ENCODE measurements around the gene MTF2.
"Not testable (repeated sequence)": the region's sequence is repeated elsewhere in the genome, so short reads cannot be mapped to it uniquely, and the experiment has no call there.

MTF2 gene

GRCh38 chr1:93152835-93153234 lies 73.8 kb downstream of the MTF2 start:
- no peak for TF ChIP-seq CTCF (IDR thresholded peaks at IDR 0.05; ENCODE audit: low read depth, low read length, missing control alignments)
- no peak overlapping the region for H3K4me3 ChIP-seq (ENCODE audit: low read depth, low read length)
- H3K36me3 ChIP-seq (replicated peaks): peaks cover 7% of the 10 kb centered on the region
- DNase-seq: no peak
- in situ Hi-C loops (cut with HindIII; ENCODE audit: low pct_ligation_motif_present, low sequenced_read_pairs): no loop called here
- H3K27ac ChIP-seq: no peak overlapping the region
- no peaks in the 10 kb centered on the region for H3K27me3 ChIP-seq (replicated peaks)

- in situ Hi-C loops (cut with HindIII; ENCODE audit: low pct_ligation_motif_present, low sequenced_read_pairs): no loop called here
- Histone ChIP-seq H3K4me3 (ENCODE audit: low read depth, low read length) (no peak overlapping the region), H3K27ac (no peak overlapping the region), H3K27me3 (replicated peaks) (no peaks in the 10 kb centered on the region), H3K36me3 (replicated peaks) (peaks cover 18% of the 10 kb centered on the region)
- no peak for DNase-seq
- TF ChIP-seq CTCF (IDR thresholded peaks at IDR 0.05; ENCODE audit: low read depth, low read length, missing control alignments): no peak
These were observed 75.8 kb downstream of the MTF2 start for GRCh38 chr1:93154898-93155297.

DNA sequence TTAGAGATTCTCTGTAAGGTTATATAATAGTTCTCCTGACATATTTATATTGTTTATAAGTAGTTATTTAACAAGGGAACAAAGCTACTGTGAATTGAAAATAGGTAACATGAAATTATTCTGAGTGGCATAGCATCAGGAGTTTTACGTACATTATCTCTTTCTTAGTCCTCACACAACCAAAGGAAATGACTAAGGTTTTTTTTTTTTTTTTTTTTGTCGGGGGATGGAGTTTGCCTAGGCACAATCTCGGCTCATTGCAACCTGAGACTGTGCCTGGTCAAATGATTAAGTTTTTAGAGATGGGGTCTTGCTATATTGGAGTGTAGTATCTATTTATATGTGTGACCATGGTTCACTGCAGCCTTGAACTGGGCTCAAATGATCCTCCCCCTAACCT lies 76.3 kb downstream of the MTF2 start:
- H3K36me3 ChIP-seq (replicated peaks): peaks cover 19% of the 10 kb centered on the region
- no peak overlapping the region for H3K4me3 ChIP-seq (ENCODE audit: low read depth, low read length)
- no peaks in the 10 kb centered on the region for H3K27me3 ChIP-seq (replicated peaks)
- no peak for TF ChIP-seq CTCF (IDR thresholded peaks at IDR 0.05; ENCODE audit: low read depth, low read length, missing control alignments)
- in situ Hi-C loops (cut with HindIII; ENCODE audit: low pct_ligation_motif_present, low sequenced_read_pairs): no loop called here
- no peak overlapping the region for H3K27ac ChIP-seq
- DNase-seq: no peak

DNA sequence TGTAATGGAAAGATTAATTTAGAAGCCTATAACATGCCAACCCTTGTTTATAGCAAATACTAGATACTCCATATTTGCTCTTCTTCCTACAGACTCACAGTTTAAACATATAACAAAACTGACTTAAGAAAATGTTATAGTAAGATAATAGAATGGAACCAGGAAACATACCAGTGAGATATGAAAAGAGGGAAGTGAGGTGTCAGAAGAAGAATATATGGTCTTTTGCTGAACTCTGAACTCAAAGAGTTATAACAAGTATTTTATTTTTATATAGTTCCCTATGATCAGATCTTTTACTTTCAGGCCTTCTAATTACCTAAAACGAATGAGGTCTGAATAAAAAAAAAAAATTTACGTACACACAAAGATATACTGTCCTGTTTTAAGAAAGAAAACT lies 80.3 kb downstream of the MTF2 start:
- DNase-seq: no peak
- Histone ChIP-seq H3K27ac (no peak overlapping the region), H3K36me3 (replicated peaks) (peaks cover 16% of the 10 kb centered on the region), H3K4me3 (ENCODE audit: low read depth, low read length) (no peak overlapping the region), H3K27me3 (replicated peaks) (no peaks in the 10 kb centered on the region)
- in situ Hi-C loops (cut with HindIII; ENCODE audit: low pct_ligation_motif_present, low sequenced_read_pairs): no loop called here
- TF ChIP-seq CTCF (IDR thresholded peaks at IDR 0.05; ENCODE audit: low read depth, low read length, missing control alignments): no peak

DNA sequence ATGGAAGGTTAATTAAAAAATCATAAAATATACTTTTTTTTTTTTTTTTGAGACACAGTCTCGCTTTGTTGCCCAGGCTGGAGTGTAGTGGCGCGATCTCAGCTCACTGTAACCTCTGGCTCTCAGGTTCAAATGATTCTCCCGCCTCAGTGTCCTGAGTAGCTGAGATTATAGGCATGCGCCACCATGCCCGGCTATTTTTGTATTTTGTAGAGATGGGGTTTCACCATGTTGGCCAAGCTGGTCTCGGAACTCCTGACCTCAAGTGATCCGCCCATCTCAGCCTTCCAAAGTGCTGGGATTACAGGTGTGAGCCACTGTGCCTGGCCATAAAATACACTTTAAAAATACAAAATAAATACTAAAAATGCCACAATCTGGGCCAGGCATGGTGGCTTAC lies 84.2 kb downstream of the MTF2 start:
- H3K4me3 ChIP-seq (ENCODE audit: low read depth, low read length); DNase-seq; H3K36me3 ChIP-seq (replicated peaks); H3K27me3 ChIP-seq (replicated peaks); H3K27ac ChIP-seq; in situ Hi-C loops (cut with HindIII; ENCODE audit: low pct_ligation_motif_present, low sequenced_read_pairs): not testable (repeated sequence)

DNA sequence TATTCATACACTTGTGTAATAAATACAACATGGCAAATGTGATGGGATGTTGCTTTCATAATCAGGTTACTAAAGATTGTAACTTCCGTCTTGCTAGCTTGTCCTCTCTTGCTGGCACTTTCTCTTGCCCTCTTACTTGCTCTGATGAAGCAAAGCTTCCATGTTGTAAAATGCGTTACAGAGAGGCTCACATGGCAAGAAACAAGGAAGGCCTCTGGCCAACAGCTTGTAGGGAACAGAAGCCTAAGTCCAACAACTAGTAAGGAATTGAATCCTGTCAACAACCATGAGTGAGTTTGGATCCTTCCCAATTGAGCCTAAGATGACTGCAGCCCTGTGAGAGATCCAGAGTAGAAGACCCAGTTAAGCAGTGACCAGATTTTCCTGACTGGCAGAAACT lies 85.7 kb downstream of the MTF2 start:
- no peak overlapping the region for H3K27ac ChIP-seq
- H3K4me3 ChIP-seq (ENCODE audit: low read depth, low read length): no peak overlapping the region
- DNase-seq: no peak
- in situ Hi-C loops (cut with HindIII; ENCODE audit: low pct_ligation_motif_present, low sequenced_read_pairs): no loop called here
- H3K27me3 ChIP-seq (replicated peaks): no peaks in the 10 kb centered on the region
- H3K36me3 ChIP-seq (replicated peaks): peaks cover 1% of the 10 kb centered on the region
- TF ChIP-seq CTCF (IDR thresholded peaks at IDR 0.05; ENCODE audit: low read depth, low read length, missing control alignments): no peak

GRCh38 chr1:93165895-93166294 lies 86.8 kb downstream of the MTF2 start:
- H3K27ac ChIP-seq; in situ Hi-C loops (cut with HindIII; ENCODE audit: low pct_ligation_motif_present, low sequenced_read_pairs); H3K36me3 ChIP-seq (replicated peaks); H3K4me3 ChIP-seq (ENCODE audit: low read depth, low read length); DNase-seq; H3K27me3 ChIP-seq (replicated peaks): not testable (repeated sequence)
